SHP77 treated with DMSO at 0.1 percent for 48 hours (cell line): ENCODE data around the gene MAGEA10.
"Not testable (repeated sequence)": the region's sequence is repeated elsewhere in the genome, so short reads cannot be mapped to it uniquely, and the experiment has no call there.

Experiments used
- DNase-seq: peaks from one replicate; lab custom pipeline; 2025; lab: John Stamatoyannopoulos, UW

Gene MAGEA10

GRCh38 chrX:152138388-152138784 is at the start of gene MAGEA10:
Gene MAGEA10 (minus strand): TSS chrX:152138577. CDS start chrX:152135620, 2,957 bp downstream.
- peak; percentile 1 for DNase-seq

GRCh38 chrX:152177497-152178269 is 39.3 kb upstream of the MAGEA10 start:
- no peak for DNase-seq

GRCh38 chrX:152177052-152177451 is 38.7 kb upstream of the MAGEA10 start:
- no peak for DNase-seq

GRCh38 chrX:152175892-152176291 is 37.5 kb upstream of the MAGEA10 start:
- DNase-seq = not testable (repeated sequence)

- DNase-seq = not testable (repeated sequence)
Measured at GRCh38 chrX:152173923-152174322, 35.5 kb upstream of the MAGEA10 start.

GRCh38 chrX:152170621-152171020 is 32.2 kb upstream of the MAGEA10 start:
- no peak for DNase-seq

GRCh38 chrX:152165033-152165743 is 26.8 kb upstream of the MAGEA10 start:
- DNase-seq = no peak

- no peak for DNase-seq
Measured at GRCh38 chrX:152157042-152157441, 18.7 kb upstream of the MAGEA10 start.

- no peak for DNase-seq
Measured at GRCh38 chrX:152155766-152156310, 17.5 kb upstream of the MAGEA10 start.

GRCh38 chrX:152154050-152154449 is 15.7 kb upstream of the MAGEA10 start:
- DNase-seq = no peak

GRCh38 chrX:152151256-152151655 is 12.9 kb upstream of the MAGEA10 start:
- DNase-seq = no peak

- no peak for DNase-seq
Measured at GRCh38 chrX:152149648-152150047, 11.3 kb upstream of the MAGEA10 start.

- DNase-seq = no peak
Measured at GRCh38 chrX:152139589-152139988, 1.2 kb upstream of the MAGEA10 start.

GRCh38 chrX:152137771-152138387 is 498 bp downstream of the MAGEA10 start:
- no peak for DNase-seq

- no peak for DNase-seq
Measured at GRCh38 chrX:152136312-152136711, 2.1 kb downstream of the MAGEA10 start.

GRCh38 chrX:152131525-152131924 is 6.9 kb downstream of the MAGEA10 start:
- no peak for DNase-seq

- DNase-seq = not testable (repeated sequence)
Measured at GRCh38 chrX:152129069-152129844, 9.1 kb downstream of the MAGEA10 start.

GRCh38 chrX:152117305-152117704 is 21.1 kb downstream of the MAGEA10 start:
- DNase-seq = no peak

- DNase-seq = no peak
Measured at GRCh38 chrX:152108527-152108926, 29.9 kb downstream of the MAGEA10 start.

GRCh38 chrX:152103866-152104265 is 34.5 kb downstream of the MAGEA10 start:
- DNase-seq = no peak

- DNase-seq = no peak
Measured at GRCh38 chrX:152086141-152086540, 52.2 kb downstream of the MAGEA10 start.
